Gastrocnemius medialis (tissue), 4 donors: ENCODE measurements around the gene GRK1. TPM values are rescaled to one million over a fixed set of nuclear protein-coding genes. Genes with fewer than 3 reads are reported as not detected.

Experiments used
- ATAC-seq, 2 donors: fragments of 150-250 bp; one replicate each; pipeline ENCODE4 v1.9.1; 2016
- DNase-seq, 2 donors: peaks; one replicate each; pipeline ENCODE4 v3.0.0-alpha.2; 2019
- H3K27ac ChIP-seq, 4 donors: fragments of 200-600 bp; sonication (generic); 1 replicate in 1 of 4; 2 replicates in 3 of 4; pipeline ENCODE4 v1.5.1; 2016 to 2018; ENCODE audit warnings: mild to moderate bottlenecking in 2 of 4, moderate library complexity in 1 of 4
- H3K27me3 ChIP-seq, 3 donors: fragments of 200-600 bp; sonication (generic) in 2 of 3; 1 replicate in 1 of 3; 2 replicates in 2 of 3; pipeline versions ENCODE4 v1.5.1 to v1.6.0; 2016 to 2019; ENCODE audit warnings: mild to moderate bottlenecking in 1 of 3, moderate library complexity in 1 of 3
- H3K36me3 ChIP-seq, 2 donors: fragments of 200-600 bp; sonication (generic) in 1 of 2; one replicate each; pipeline ENCODE4 v1.5.1; 2017 to 2018
- H3K4me1 ChIP-seq, 2 donors: fragments of 200-600 bp; sonication (generic) in 1 of 2; one replicate each; pipeline ENCODE4 v1.5.1; 2016 to 2017; ENCODE audit warnings: mild to moderate bottlenecking in 2 of 2
- H3K4me3 ChIP-seq, 4 donors: fragments of 200-600 bp; sonication (generic) in 3 of 4; 1 replicate in 1 of 4; 2 replicates in 3 of 4; pipeline ENCODE4 v1.5.1; 2016 to 2019; ENCODE audit warnings: mild to moderate bottlenecking in 2 of 4
- H3K9me3 ChIP-seq, 3 donors: fragments of 200-600 bp; sonication (generic) in 2 of 3; 1 replicate in 1 of 3; 2 replicates in 2 of 3; pipeline ENCODE4 v1.5.1; 2016 to 2019
- CTCF ChIP-seq, 5 experiments: fragments of 450-650 bp in 3 of 5; fragments of 200-600 bp in 2 of 5; sonication (generic) in 2 of 5; IDR thresholded peaks in 4 of 5; conservative IDR thresholded peaks in 1 of 5; 1 replicate in 4 of 5; 2 replicates in 1 of 5; pipeline ENCODE4 v1.5.1; 2016 to 2019; ENCODE audit warnings: antibody characterized with exemption in 5 of 5, mild to moderate bottlenecking in 3 of 5, moderate library complexity in 3 of 5
- POLR2A ChIP-seq, 2 donors: fragments of 450-650 bp; IDR thresholded peaks; one replicate each; pipeline ENCODE4 v1.6.1; 2017; ENCODE audit warnings: antibody characterized with exemption in 2 of 2, mild to moderate bottlenecking in 2 of 2, moderate library complexity in 2 of 2
- in situ Hi-C, 4 donors: fragments of 200-750 bp; cut with MboI; loops; one replicate each; pipeline versions ENCODE4 v1.15.0 to v1.8.0; 2017; ENCODE audit warnings: low sequenced_read_pairs in 4 of 4
- intact Hi-C: fragments of 100-400 bp; cut with DNase I; formaldehyde crosslinking; loops from one replicate; pipeline ENCODE4 v1.15.1; 2023; ENCODE audit warnings: low total_unique reads
- total RNA-seq, 4 donors: library from RNA; depleted of rRNA; stranded (reverse); fragments of >200 nt; gene quantifications; one replicate each; pipeline versions ENCODE4 v1.1.0 to v1.2.3, GENCODE V29; 2016

The GRK1 gene
- total RNA-seq, 4 donors from 2014 or later = 0.10 TPM; not detected in 3

- peaks cover 0 to 3% (median 0%) of the 10 kb centered on the region in 3 donors for H3K27me3 ChIP-seq
- H3K27ac ChIP-seq = no peak overlapping the region
- in situ Hi-C loops (no loop called here), intact Hi-C loops (no loop called here)
- TF ChIP-seq CTCF (IDR thresholded peaks at IDR 0.05 in 4 of 5, conservative IDR thresholded peaks at IDR 0.05 in 1 of 5) = no peak
- ATAC-seq (peak in 1 of 2 donors; percentile 23), DNase-seq (no peak)
- H3K4me1 ChIP-seq = no peaks in the 10 kb centered on the region
- no peaks in the 10 kb centered on the region for H3K9me3 ChIP-seq
- no peak overlapping the region for H3K4me3 ChIP-seq
- H3K36me3 ChIP-seq = no peaks in the 10 kb centered on the region
These were observed 5.1 kb downstream of the GRK1 start for GRCh38 chr13:113672002-113672651.

- in situ Hi-C loops (no loop called here), intact Hi-C loops (no loop called here)
- peaks cover 4 to 8% of the 10 kb centered on the region in 2 donors for H3K4me1 ChIP-seq
- H3K4me3 ChIP-seq = no peak overlapping the region
- no peaks in the 10 kb centered on the region for H3K9me3 ChIP-seq
- TF ChIP-seq CTCF (IDR thresholded peaks at IDR 0.05 in 4 of 5, conservative IDR thresholded peaks at IDR 0.05 in 1 of 5) (no peak), POLR2A (IDR thresholded peaks at IDR 0.05) (no peak)
- no peaks in the 10 kb centered on the region for H3K36me3 ChIP-seq
- H3K27me3 ChIP-seq = no peaks in the 10 kb centered on the region
- no peak for ATAC-seq
- H3K27ac ChIP-seq = no peak overlapping the region
- DNase-seq = no peak
These were observed 55.9 kb downstream of the GRK1 start for GRCh38 chr13:113722921-113723320.

GRCh38 chr13:113723410-113724015 lies 56.5 kb downstream of the GRK1 start:
- no peak for ATAC-seq
- intact Hi-C loops = no loop called here

DNA sequence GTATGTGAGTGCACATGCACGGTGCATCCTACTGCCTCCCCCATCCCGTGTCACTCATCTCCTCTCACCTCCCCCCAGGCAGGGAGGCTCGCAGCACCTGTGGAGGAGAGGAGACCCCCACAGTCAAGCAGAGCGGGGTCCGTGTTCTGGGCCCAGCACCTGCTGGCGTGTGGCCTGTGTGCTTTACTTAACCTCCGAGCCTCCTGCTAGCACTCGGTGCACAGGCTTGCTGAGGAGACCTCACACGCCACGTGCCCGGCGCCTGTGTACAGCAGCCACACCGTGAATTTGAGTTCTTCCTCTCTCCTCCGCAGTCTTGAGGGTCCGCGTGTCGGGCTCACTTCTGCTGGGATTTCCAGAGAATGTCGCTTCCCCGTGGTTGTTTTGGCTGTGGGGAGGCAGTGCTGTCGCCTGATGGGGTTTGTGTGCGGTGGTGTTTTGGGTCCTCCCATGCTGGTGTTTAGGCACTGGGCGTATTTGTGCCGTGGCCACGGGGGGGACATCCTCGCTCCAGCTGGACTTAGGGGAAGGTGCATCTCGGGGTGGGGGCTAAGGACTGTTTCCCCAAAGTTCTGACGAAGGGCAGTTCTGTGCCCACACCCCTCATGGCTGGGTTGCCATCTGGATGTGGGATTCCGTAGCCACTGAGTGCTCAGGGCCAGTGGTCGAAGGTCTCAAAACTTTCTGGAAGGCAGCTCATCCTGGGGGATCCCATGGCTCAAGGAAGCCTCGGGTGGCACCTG lies 57.2 kb downstream of the GRK1 start:
- Histone ChIP-seq H3K36me3 (no peaks in the 10 kb centered on the region), H3K4me1 (peaks cover 4 to 8% of the 10 kb centered on the region in 2 donors), H3K9me3 (no peaks in the 10 kb centered on the region), H3K27me3 (no peaks in the 10 kb centered on the region), H3K27ac (peak overlapping the region; percentile 78 to 90 (median 84)), H3K4me3 (peak overlapping the region; percentile 56 to 74 (median 61))
- ATAC-seq (peak in 1 of 2 donors; percentile 18), DNase-seq (no peak)
- in situ Hi-C loops = no loop called here
- TF ChIP-seq POLR2A (IDR thresholded peaks at IDR 0.05) (no peak), CTCF (IDR thresholded peaks at IDR 0.05 in 4 of 5, conservative IDR thresholded peaks at IDR 0.05 in 1 of 5) (no peak)
- intact Hi-C loops = no loop called here

More at GRCh38 chr13:113723410-113724015, 56.5 kb downstream of the GRK1 start:
- no peaks in the 10 kb centered on the region for H3K9me3 ChIP-seq
- H3K27ac ChIP-seq = no peak overlapping the region
- in situ Hi-C loops = no loop called here
- peaks cover 4 to 8% of the 10 kb centered on the region in 2 donors for H3K4me1 ChIP-seq
- no peaks in the 10 kb centered on the region for H3K27me3 ChIP-seq
- H3K36me3 ChIP-seq = no peaks in the 10 kb centered on the region
- TF ChIP-seq CTCF (IDR thresholded peaks at IDR 0.05 in 4 of 5, conservative IDR thresholded peaks at IDR 0.05 in 1 of 5) = no peak
- TF ChIP-seq POLR2A (IDR thresholded peaks at IDR 0.05) = no peak
- no peak for DNase-seq
- H3K4me3 ChIP-seq = no peak overlapping the region
